Choroid plexus epithelial cell (primary cell): ENCODE data around the gene PITPNB.

Source experiments
- DNase-seq: peaks from one replicate; pipeline ENCODE4 v3.0.0-alpha.2; 2010; ENCODE audit warnings: low read depth
- H3K4me3 ChIP-seq: 2 replicates; pipeline ENCODE4 v1.5.1; 2011; ENCODE audit warnings: low read depth, mild to moderate bottlenecking, control low read depth, low read length, moderate library complexity
- CTCF ChIP-seq: conservative IDR thresholded peaks from 2 replicates; pipeline ENCODE4 v1.5.1; 2011; ENCODE audit warnings: low read depth, mild to moderate bottlenecking, control low read depth, inconsistent platforms, low read length, moderate library complexity

PITPNB gene

DNA sequence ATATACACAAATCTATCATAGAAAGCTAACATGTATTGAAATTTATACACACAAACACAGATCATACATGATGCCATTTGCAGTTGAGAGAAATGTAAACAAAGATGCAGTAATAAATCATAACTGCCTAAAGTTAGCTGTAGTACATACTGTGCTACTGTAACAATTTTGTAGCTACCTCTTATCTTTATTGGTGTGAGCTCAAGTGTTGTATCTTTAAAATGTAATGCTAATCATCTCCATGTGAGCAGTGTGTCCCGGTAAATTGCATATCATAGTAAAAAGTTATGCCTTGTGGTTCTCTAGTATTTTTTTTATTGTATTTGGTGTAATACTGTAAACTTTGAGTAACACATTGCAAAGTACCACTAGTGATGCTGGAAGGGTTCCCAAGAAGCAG lies 16.8 kb upstream of the PITPNB start:
- no peak for DNase-seq
- no peak overlapping the region for H3K4me3 ChIP-seq
- no peak for TF ChIP-seq CTCF

GRCh38 chr22:27934069-27934468 lies 15.0 kb upstream of the PITPNB start:
- no peak overlapping the region for H3K4me3 ChIP-seq
- TF ChIP-seq CTCF, result no peak
- DNase-seq, result no peak

DNA sequence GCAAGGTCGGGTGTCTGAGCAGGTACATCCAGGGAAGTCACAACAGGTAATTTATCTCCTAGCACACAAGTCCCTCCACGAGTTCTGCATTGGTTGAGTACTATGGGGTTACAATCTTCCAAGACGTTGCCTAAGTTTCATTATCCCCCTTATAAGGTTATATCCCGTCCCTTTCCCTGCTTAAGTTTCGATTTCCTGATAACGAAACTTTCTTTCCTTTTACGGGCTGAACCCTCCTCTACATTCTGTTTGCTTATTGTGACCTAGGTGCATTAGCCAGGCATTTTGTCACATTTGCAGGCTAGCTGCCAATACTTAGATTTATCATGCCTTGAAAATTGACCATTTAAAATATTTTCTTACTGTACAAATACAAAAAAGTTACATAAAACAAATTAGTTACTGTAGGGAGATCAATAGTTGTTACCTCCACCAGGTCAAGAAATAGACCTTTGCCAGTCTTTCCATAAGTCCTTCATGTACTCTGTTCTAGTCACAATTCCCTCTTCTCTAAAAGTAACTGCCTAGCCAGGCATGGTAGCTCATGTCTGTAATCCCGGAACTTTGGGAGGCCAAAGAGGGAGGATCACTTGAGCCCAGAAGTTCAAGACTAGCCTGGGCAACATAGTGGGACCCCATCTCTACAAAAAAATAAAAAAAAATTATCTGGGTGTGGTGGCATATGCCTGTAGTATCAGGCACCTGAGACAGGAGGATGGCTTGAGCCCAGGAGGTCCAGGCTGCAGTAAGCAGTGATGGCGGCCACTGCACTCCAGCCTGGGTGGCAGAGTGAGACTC lies 14.3 kb upstream of the PITPNB start:
- no peak for TF ChIP-seq CTCF
- DNase-seq, result no peak
- H3K4me3 ChIP-seq, result no peak overlapping the region

GRCh38 chr22:27930331-27931060 lies 11.4 kb upstream of the PITPNB start:
- DNase-seq, result no peak
- no peak overlapping the region for H3K4me3 ChIP-seq
- no peak for TF ChIP-seq CTCF

GRCh38 chr22:27927608-27928007 lies 8.6 kb upstream of the PITPNB start:
- no peak for DNase-seq
- TF ChIP-seq CTCF, result no peak

DNA sequence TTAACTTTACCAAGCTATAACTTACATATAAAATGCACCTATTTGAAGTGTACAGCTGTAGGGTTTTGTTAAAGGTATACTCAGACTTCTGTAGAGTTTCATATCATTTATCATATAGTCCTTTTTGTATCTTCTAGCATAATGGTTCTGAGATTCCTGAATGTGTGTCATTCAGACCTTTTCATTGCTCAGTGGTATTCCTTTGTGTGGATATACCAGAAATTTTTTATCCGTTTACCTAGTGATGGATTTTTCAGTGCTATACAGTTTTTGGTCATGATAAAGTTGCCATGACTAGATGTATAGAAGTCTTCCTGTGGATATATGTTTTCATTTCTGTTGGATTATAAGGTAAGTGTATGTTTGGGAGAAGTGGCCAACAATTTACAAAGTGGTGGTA lies 6.3 kb upstream of the PITPNB start:
- DNase-seq, result no peak
- TF ChIP-seq CTCF, result no peak
- H3K4me3 ChIP-seq, result no peak overlapping the region

More at GRCh38 chr22:27927608-27928007, 8.6 kb upstream of the PITPNB start:
- no peak overlapping the region for H3K4me3 ChIP-seq
